Heart left ventricle (tissue), 16 donors: ENCODE measurements around the gene TLK2. TPM values are rescaled to one million over a fixed set of nuclear protein-coding genes. Genes with fewer than 3 reads are reported as not detected.

Source experiments
- ATAC-seq, 4 donors: fragments of 200-7000 bp; cut with Tn5 transposase; one replicate each; pipeline ENCODE4 v1.9.1; 2020 to 2022; ENCODE audit warnings: moderate library complexity in 4 of 4, mild to moderate bottlenecking in 3 of 4, moderate number of reproducible peaks in 1 of 4
- DNase-seq, 5 donors: peaks; one replicate each; pipeline ENCODE4 v3.0.0-alpha.2; 2020
- H3K27ac ChIP-seq, 12 donors: fragments of 200-600 bp; sonication (generic) in 4 of 12; one replicate each; pipeline versions ENCODE4 v1.5.0 to v1.8.0; 2016 to 2022; ENCODE audit warnings: mild to moderate bottlenecking in 2 of 12
- H3K27me3 ChIP-seq, 9 donors: fragments of 200-600 bp; sonication (generic) in 2 of 9; one replicate each; pipeline versions ENCODE4 v1.5.1 to v1.8.0; 2016 to 2022; ENCODE audit warnings: mild to moderate bottlenecking in 3 of 9
- H3K36me3 ChIP-seq, 9 donors: fragments of 200-600 bp; sonication (generic) in 2 of 9; one replicate each; pipeline versions ENCODE4 v1.5.0 to v1.8.0; 2018 to 2022; ENCODE audit warnings: mild to moderate bottlenecking in 2 of 9
- H3K4me1 ChIP-seq, 12 donors: fragments of 200-600 bp; sonication (generic) in 4 of 12; one replicate each; pipeline versions ENCODE4 v1.5.0 to v1.8.0; 2016 to 2022; ENCODE audit warnings: mild to moderate bottlenecking in 3 of 12
- H3K4me3 ChIP-seq, 12 donors: fragments of 200-600 bp; sonication (generic) in 4 of 12; one replicate each; pipeline versions ENCODE4 v1.5.0 to v1.8.0; 2017 to 2022; ENCODE audit warnings: mild to moderate bottlenecking in 9 of 12, moderate library complexity in 4 of 12
- H3K9me3 ChIP-seq, 12 donors: fragments of 200-600 bp; sonication (generic) in 4 of 12; one replicate each; pipeline versions ENCODE4 v1.5.0 to v1.8.0; 2016 to 2022; ENCODE audit warnings: mild to moderate bottlenecking in 1 of 12
- POLR2A ChIP-seq, 2 donors: fragments of 450-650 bp; IDR thresholded peaks; one replicate each; pipeline ENCODE4 v1.6.1; 2017; ENCODE audit warnings: antibody characterized with exemption in 2 of 2, mild to moderate bottlenecking in 2 of 2, moderate library complexity in 2 of 2
- WGBS, 4 donors: extraction: QIAGEN DNeasy Blood & Tissue Kit in 2 of 4; methylation state at CpG; one replicate each; pipeline versions ENCODE4 v1.1.5 to v1.1.7; 2013 to 2018; 5-methylcytosine and 5-hydroxymethylcytosine counted together
- intact Hi-C, 10 donors: fragments of 100-400 bp; cut with DNase I; formaldehyde crosslinking; loops; one replicate each; pipeline versions ENCODE4 v1.11.1 to v1.14.2; 2022
- polyA plus RNA-seq, 2 donors: library from polyadenylated mRNA; stranded (reverse); fragments of 200-250 nt; gene quantifications; one replicate each; pipeline ENCODE4 v1.2.3, GENCODE V29; 2013
- total RNA-seq, 9 donors: library from RNA; depleted of rRNA in 2 of 9; stranded (reverse); fragments of >200 nt in 2 of 9; fragmentation: NEBNext Ultra II Directional in 3 of 9; extraction: Animal tissue kit (Norgen Biotek cat#: 25700) in 3 of 9; gene quantifications; one replicate each; pipeline versions ENCODE4 v1.1.0 to v1.2.4, GENCODE V29; 2016 to 2023
- TF ChIP-seq, protein P1 (sequence below), 12 donors: fragments of 200-600 bp; sonication (generic) in 4 of 12; IDR thresholded peaks; one replicate each; pipeline versions ENCODE4 v1.5.0 to v1.8.0; 2018 to 2022; ENCODE audit warnings: antibody characterized with exemption in 12 of 12, mild to moderate bottlenecking in 5 of 12
- donor health status: ischemic (EF 13 %, LVEDD 7.1; RV severe dilation, severe dysfunction).
- donor health status: healthy with polysubstance abuse.
- donor health status: DM: no; HTN: yes; CAD: no.
- donor health status: DM: no; HTN: no; CAD: no.
- donor health status: ischemic (EF 25% LVEDD 6.9; RV normal size, moderate dysfunction).
- donor health status: ischemic (EF 25% LVEDD 5.7; RV mildly dilated, moderate dysfunction).
- donor health status: healthy.
- donor health status: DM: yes; HTN: yes; CAD: no.
- donor health status: ischemic (EF 35%, LVEDD 5.7; RV mildly dilated, moderate dysfunction).
- donor health status: nonischemic (EF 11% LVEDD 7.7; RV severe dilation, severe dysfunction).
- donor health status: DM: yes; HTN: yes; CAD: no.
- donor health status: PGD.
- donor health status: ischemic (EF 29% LVEDD 5.4; RV normal size, mild dysfunction).
- donor health status: nonischemic (EF 23%, LVEDD 6.1; RV moderate dilation, normal function).

Gene TLK2
- total and polyA plus RNA-seq, 11 donors = 11.0 to 36.8 (median 29.5) TPM

DNA sequence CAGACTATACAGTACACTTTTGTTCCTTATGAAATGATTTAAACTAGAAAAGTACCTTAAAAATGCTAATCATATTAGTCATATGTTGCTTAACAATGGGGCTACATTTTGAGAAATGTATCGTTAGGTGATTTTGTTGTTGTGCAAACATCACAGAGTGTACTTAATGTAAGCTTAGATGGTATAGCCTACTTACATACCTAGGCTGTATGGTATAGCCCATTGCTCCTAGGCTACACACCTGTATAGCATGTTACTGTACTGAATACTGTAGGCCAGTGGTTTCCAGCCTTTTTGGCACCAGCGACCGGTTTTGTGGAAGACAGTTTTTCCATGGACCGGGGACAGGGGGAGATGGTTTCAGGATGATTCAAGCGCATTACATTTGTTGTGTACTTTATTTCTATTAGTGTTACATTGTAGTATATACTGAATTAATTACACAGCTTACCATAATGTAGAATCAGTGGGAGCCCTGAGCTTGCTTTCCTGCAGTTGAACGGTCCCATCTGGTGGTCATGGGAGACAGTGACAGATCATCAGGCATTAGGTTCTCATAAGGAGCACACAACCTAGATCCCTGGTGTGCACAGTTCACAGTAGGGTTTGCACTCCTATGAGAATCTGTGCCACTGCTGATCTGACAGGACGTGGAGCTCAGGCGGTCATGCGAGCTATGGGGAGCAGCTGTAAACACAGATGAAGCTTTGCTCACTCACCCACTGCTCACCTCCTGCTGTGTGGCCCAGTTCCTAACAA is 113.9 kb downstream of the TLK2 start:
- no peaks in the 10 kb centered on the region for H3K27me3 ChIP-seq
- no peak for DNase-seq
- no peak for ATAC-seq
- H3K27ac ChIP-seq = no peak overlapping the region
- H3K4me3 ChIP-seq = no peak overlapping the region
- H3K4me1 ChIP-seq = peaks cover 0 to 8% (median 0%) of the 10 kb centered on the region in 12 donors
- intact Hi-C loops = no loop called here
- H3K36me3 ChIP-seq = peaks cover 0 to 93% (median 67%) of the 10 kb centered on the region in 9 donors
- WGBS, 4 donors = 87 to 93% (median 91%) methylated on average over 9 of the region's 9 CpGs
- peaks cover 0 to 7% (median 0%) of the 10 kb centered on the region in 12 donors for H3K9me3 ChIP-seq
- TF ChIP-seq, protein P1, sequence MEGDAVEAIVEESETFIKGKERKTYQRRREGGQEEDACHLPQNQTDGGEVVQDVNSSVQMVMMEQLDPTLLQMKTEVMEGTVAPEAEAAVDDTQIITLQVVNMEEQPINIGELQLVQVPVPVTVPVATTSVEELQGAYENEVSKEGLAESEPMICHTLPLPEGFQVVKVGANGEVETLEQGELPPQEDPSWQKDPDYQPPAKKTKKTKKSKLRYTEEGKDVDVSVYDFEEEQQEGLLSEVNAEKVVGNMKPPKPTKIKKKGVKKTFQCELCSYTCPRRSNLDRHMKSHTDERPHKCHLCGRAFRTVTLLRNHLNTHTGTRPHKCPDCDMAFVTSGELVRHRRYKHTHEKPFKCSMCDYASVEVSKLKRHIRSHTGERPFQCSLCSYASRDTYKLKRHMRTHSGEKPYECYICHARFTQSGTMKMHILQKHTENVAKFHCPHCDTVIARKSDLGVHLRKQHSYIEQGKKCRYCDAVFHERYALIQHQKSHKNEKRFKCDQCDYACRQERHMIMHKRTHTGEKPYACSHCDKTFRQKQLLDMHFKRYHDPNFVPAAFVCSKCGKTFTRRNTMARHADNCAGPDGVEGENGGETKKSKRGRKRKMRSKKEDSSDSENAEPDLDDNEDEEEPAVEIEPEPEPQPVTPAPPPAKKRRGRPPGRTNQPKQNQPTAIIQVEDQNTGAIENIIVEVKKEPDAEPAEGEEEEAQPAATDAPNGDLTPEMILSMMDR (IDR thresholded peaks at IDR 0.05) = no peak
- no peak for TF ChIP-seq POLR2A (IDR thresholded peaks at IDR 0.05)

DNA sequence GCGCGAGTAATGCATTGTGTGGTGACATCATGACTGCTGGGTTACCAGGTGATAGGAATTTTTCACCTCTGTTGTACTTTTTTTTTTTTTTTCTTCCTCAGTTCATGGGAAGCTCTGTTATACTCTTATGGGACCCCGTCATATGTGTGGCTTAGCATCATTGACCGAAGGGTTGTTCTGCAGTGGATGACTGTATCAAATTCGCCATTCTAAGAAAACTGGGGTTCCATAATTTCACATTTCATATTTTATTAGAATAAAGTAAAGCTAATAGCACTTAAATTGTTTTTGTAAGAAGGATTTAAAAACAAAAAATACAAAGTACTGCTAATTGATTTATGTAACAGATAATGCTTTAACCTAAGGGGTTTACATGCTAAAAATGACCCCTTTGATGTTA is 116.9 kb downstream of the TLK2 start:
- Histone ChIP-seq H3K4me1 (no peaks in the 10 kb centered on the region), H3K27ac (no peak overlapping the region), H3K27me3 (no peaks in the 10 kb centered on the region), H3K9me3 (peaks cover 0 to 7% (median 0%) of the 10 kb centered on the region in 12 donors), H3K4me3 (no peak overlapping the region), H3K36me3 (peaks cover 0 to 95% (median 69%) of the 10 kb centered on the region in 9 donors)
- no peak for ATAC-seq
- DNase-seq = no peak
- TF ChIP-seq, protein P1 (IDR thresholded peaks at IDR 0.05) = no peak
- no peak for TF ChIP-seq POLR2A (IDR thresholded peaks at IDR 0.05)
- 96 to 99% (median 98%) methylated on average over 5 of the region's 5 CpGs for whole genome bisulfite sequencing, 4 donors
- intact Hi-C loops = no loop called here

DNA sequence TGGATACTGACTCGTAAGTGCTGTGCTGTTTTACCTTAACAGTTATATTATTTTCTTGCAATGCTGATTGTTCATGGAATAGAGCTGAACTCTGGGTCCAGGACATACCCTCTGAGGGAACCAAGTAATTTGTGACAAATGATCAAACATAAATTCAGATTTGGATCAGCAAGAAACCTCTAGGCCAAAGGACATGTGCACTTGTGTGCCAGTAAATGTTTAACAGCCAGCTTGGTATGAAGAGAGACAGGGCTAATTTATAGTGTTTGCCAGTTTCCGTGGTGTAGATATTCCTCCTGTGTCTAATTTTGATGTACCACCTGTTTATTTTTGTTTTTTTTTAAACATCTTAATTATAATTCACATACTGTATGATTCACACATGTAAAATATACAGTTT is 118.0 kb downstream of the TLK2 start:
- TF ChIP-seq, protein P1 (IDR thresholded peaks at IDR 0.05) = no peak
- no peak for TF ChIP-seq POLR2A (IDR thresholded peaks at IDR 0.05)
- Histone ChIP-seq H3K27me3 (no peaks in the 10 kb centered on the region), H3K4me3 (no peak overlapping the region), H3K27ac (no peak overlapping the region), H3K9me3 (peaks cover 0 to 7% (median 0%) of the 10 kb centered on the region in 12 donors), H3K4me1 (peaks cover 0 to 7% (median 0%) of the 10 kb centered on the region in 12 donors), H3K36me3 (peaks cover 0 to 95% (median 74%) of the 10 kb centered on the region in 9 donors)
- 92 to 99% (median 96%) methylated on average over 2 of the region's 2 CpGs for WGBS, 4 donors
- intact Hi-C loops = no loop called here
- no peak for DNase-seq
- no peak for ATAC-seq

DNA sequence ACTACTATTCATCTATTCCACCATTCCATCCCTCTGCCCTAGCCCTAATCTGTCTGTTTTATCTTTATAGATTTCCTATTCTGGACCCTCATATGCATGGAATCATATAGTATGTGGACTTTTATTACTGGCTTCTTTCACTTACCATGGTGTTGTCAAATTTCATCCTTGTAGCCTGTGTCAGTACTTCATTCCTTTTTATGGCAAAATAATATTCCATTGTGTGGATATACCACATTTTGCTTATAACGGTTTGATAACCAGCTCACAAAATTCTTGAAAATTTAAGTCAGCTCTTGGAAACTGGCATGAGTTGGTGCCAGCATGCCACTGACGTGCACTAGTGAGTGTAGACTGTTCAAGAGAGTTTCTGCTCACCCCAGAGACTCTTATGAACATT is 118.5 kb downstream of the TLK2 start:
- H3K36me3 ChIP-seq = peaks cover 0 to 95% (median 74%) of the 10 kb centered on the region in 9 donors
- no peaks in the 10 kb centered on the region for H3K27me3 ChIP-seq
- no peak for TF ChIP-seq POLR2A (IDR thresholded peaks at IDR 0.05)
- TF ChIP-seq, protein P1 (IDR thresholded peaks at IDR 0.05) = no peak
- WGBS, 4 donors = 84 to 91% (median 87%) methylated on average over 2 of the region's 2 CpGs
- H3K9me3 ChIP-seq = peaks cover 0 to 7% (median 0%) of the 10 kb centered on the region in 12 donors
- no peak for DNase-seq
- intact Hi-C loops = no loop called here
- H3K27ac ChIP-seq = no peak overlapping the region
- peaks cover 0 to 11% (median 0%) of the 10 kb centered on the region in 12 donors for H3K4me1 ChIP-seq
- ATAC-seq = no peak
- H3K4me3 ChIP-seq = no peak overlapping the region
